IMR-90 (cell line): ENCODE measurements around the gene THAP6.
"Not testable (repeated sequence)": the region's sequence is repeated elsewhere in the genome, so short reads cannot be mapped to it uniquely, and the experiment has no call there.

Experiments used
- BHLHE40 ChIP-seq: fragments of 150-350 bp; IDR thresholded peaks from 2 replicates; pipeline ENCODE4 v1.6.1; 2016; ENCODE audit warnings: mild to moderate bottlenecking, low read depth, low read length
- CEBPB ChIP-seq: IDR thresholded peaks from 2 replicates; pipeline ENCODE4 v1.6.1; 2012; ENCODE audit warnings: low read depth, low read length, improper control_type of control experiment
- CTCF ChIP-seq: conservative IDR thresholded peaks from 2 replicates; pipeline ENCODE4 v1.5.1; 2012; ENCODE audit warnings: mild to moderate bottlenecking, low read depth, low read length, improper control_type of control experiment
- ELK1 ChIP-seq: fragments of 150-350 bp; IDR thresholded peaks from 2 replicates; pipeline ENCODE4 v1.6.1; 2016; ENCODE audit warnings: low read depth, mild to moderate bottlenecking, low read length, moderate library complexity, borderline replicate concordance
- FOS ChIP-seq: fragments of 150-350 bp; IDR thresholded peaks from 2 replicates; pipeline ENCODE4 v1.6.1; 2016; ENCODE audit warnings: low read depth, low read length
- MAFK ChIP-seq: IDR thresholded peaks from 2 replicates; pipeline ENCODE4 v1.6.1; 2012; ENCODE audit warnings: low read depth, low read length, improper control_type of control experiment
- MAZ ChIP-seq: IDR thresholded peaks from 2 replicates; pipeline ENCODE4 v1.6.1; 2012; ENCODE audit warnings: low read depth, mild to moderate bottlenecking, low read length, improper control_type of control experiment, moderate library complexity, borderline replicate concordance
- MXI1 ChIP-seq: IDR thresholded peaks from 2 replicates; pipeline ENCODE4 v1.6.1; 2012; ENCODE audit warnings: low read depth, mild to moderate bottlenecking, low read length, moderate library complexity, borderline replicate concordance
- POLR2A ChIP-seq: IDR thresholded peaks from 2 replicates; pipeline ENCODE4 v1.6.1; 2012; ENCODE audit warnings: mild to moderate bottlenecking, low read depth, low read length
- RAD21 ChIP-seq: IDR thresholded peaks from 2 replicates; pipeline ENCODE4 v1.6.1; 2012; ENCODE audit warnings: low read length, improper control_type of control experiment
- RFX5 ChIP-seq: IDR thresholded peaks from 2 replicates; pipeline ENCODE4 v1.8.0; 2012; ENCODE audit warnings: low read depth, mild to moderate bottlenecking, low read length, moderate library complexity
- USF2 ChIP-seq: fragments of 150-350 bp; IDR thresholded peaks from 2 replicates; pipeline ENCODE4 v1.6.1; 2017; ENCODE audit warnings: mild to moderate bottlenecking, antibody characterized with exemption, low read length, low read depth

- not testable (repeated sequence) for TF ChIP-seq CTCF, BHLHE40, MAZ, MXI1, POLR2A, USF2, CEBPB, RFX5, RAD21, MAFK, ELK1, FOS
These were observed 19.7 kb downstream of the THAP6 start for GRCh38 chr4:75533926-75534325.
